Hematopoietic multipotent progenitor cell treated with erythropoietin and hydrocortisone succinate and interleukin-3 and kit ligand, for 17 days (in vitro differentiated cells): Measurements from ENCODE around the gene CDH22.

Experiments
- DNase-seq: peaks from one replicate; pipeline ENCODE4 v3.0.0-alpha.2; 2015; ENCODE audit warnings: low spot score

CDH22 gene

GRCh38 chr20:46192376-46192944 is 115.8 kb downstream of the CDH22 start:
- no peak for DNase-seq

- DNase-seq = no peak
These were observed 116.7 kb downstream of the CDH22 start for GRCh38 chr20:46191611-46192010.

GRCh38 chr20:46191168-46191540 is 117.1 kb downstream of the CDH22 start:
- DNase-seq = no peak

GRCh38 chr20:46190478-46191167 is 117.7 kb downstream of the CDH22 start:
- no peak for DNase-seq

GRCh38 chr20:46188866-46189541 is 119.3 kb downstream of the CDH22 start:
- DNase-seq = no peak

- DNase-seq = no peak
These were observed 122.1 kb downstream of the CDH22 start for GRCh38 chr20:46186210-46186609.

- no peak for DNase-seq
These were observed 122.9 kb downstream of the CDH22 start for GRCh38 chr20:46185353-46185752.

DNA sequence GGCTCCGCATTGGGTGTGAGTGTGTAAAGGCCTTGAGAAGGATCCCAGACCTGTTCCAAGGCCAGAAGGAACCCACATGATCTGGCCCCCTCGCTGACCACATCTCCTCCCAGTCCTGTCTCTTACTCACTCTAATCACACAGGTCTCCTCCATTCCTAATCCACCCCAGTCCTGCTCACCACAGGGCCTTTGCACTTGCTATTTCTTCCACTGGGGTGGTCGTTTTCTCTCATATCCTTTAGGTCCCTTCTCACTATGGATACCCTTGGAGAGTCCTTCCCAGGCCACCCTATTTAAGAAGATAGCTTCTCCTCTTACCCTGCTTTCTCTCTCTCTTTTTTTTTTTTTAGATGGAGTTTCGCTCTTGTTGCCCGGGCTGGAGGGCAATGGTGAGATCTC is 124.5 kb downstream of the CDH22 start:
- no peak for DNase-seq

- no peak for DNase-seq
These were observed 125.8 kb downstream of the CDH22 start for GRCh38 chr20:46182276-46183200.

GRCh38 chr20:46179862-46180261 is 128.4 kb downstream of the CDH22 start:
- DNase-seq = no peak

DNA sequence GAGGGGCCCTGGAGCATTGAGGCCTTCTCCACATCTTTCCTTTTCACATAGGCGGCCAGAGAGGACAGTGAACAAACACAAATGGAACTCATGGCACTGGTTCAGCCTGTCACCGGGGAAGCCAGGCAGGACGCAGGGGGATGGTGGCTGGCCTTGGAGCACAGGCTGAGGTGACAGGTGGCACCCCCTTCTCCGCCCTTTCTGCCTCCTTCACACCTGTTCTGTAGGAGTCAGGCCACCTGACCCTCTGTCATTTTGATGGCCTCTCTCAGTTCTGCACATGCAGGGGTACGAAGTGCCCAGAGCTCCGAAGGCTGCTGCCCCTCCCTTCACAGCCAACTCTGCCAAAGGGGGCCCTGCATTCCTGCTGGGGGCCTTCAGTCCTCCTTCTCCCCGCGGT is 129.4 kb downstream of the CDH22 start:
- no peak for DNase-seq

DNA sequence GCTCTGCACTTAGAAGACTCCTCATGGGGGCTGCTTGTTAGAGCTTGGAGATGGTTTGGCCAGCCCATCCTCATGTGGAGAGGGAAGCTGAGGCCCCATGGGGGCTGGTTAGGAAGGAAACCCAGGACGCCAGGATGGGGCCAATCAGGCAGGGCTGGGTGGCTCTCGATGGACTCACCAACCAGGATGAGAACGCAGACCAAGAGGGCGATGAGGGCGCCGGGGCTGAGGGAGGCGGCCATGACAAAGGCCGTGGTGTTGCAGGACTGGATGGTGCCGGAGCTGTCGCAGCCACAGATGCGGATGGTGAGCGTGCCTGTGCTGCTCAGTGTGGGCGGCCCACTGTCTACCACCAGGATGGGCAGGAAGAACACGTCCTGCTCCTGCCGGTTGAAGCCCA is 130.5 kb downstream of the CDH22 start:
- DNase-seq = no peak

DNA sequence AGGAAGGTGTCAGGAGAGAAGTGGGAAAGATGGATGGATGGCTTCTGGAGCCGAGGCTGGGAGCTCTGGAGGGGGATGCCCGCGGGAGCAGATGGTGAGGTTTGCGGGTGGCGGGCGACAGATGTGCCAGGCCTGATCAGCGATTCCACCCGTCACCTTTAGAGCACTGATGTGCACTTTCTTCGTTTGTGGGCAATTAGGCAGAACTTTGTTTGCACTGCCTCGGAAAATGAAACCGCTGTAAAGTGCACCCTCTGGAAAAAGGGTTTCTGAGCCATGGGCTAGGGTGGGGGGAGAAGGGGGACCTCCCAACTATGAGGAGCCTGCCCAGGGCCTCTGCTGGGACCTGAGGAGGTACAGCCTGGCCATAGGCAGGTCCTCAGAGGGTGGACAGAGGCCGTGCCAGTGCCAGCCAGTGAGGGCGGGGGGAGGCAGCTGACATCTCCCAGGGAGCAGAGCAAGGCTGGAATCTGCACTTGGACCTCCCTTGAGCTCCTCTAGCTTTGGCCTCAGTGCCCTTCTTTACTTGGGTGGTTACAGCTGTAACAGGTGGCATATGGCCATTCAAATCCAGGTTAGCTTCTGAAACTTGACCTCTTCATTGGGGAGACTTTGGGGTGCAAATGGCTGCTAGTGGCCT is 131.4 kb downstream of the CDH22 start:
- no peak for DNase-seq

- no peak for DNase-seq
These were observed 133.2 kb downstream of the CDH22 start for GRCh38 chr20:46175127-46175494.

DNA sequence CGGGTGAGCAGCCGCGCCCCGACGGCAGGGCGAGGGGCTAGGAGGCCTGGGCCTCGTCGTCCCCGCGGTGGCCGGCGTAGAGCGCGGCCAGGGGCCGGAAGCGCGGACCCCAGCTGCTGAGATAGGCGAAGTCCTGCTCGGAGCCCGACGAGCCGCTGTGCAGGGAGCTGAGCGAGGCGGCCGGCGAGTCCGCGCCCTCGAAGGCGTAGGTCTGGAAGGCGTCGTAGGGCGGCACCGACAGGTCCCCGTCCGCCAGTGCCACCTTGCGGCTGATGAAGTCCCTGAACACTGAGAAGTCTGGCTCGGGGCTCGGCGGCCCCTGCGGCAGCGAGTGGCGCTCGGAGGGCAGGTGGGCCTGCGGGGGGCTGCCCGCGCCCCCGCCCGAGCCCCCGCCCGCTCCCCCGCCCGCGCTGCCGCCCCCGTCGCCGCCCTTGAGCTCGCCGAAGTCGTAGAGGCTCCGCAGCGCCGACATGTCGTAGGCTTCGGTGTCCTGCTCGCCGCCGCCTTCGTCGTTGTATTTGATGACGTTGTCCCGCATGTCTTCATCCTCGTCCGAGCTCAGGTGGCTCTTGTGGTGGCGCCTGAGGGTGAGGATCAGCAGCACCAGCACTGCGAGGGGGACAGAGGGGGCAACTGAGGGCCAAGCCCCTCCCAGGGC is 133.7 kb downstream of the CDH22 start:
- DNase-seq = peak; percentile 49

GRCh38 chr20:46173652-46174468 is 134.4 kb downstream of the CDH22 start:
- DNase-seq = no peak

- no peak for DNase-seq
These were observed 135.2 kb downstream of the CDH22 start for GRCh38 chr20:46172961-46173536.

DNA sequence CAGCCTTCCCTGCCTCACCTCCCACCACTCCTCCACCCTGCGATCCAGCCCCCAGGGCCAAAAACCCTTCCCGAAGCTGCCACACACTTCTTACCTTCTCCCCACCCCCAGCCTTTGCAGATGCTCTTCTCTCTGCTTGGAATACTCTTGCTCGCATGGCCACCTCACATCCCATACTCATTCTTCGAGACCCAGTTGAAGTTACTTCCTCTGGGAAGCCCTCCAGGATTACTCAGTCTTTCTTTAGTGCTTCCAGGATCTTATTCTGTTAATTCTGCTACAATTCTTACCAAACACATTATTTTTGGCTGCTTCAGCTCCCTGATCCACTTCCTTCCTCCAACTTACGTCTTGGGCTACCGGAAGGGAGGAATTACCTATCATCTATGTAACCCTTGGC is 135.8 kb downstream of the CDH22 start:
- DNase-seq = no peak

GRCh38 chr20:46171909-46172308 is 136.4 kb downstream of the CDH22 start:
- DNase-seq = no peak

GRCh38 chr20:46171476-46171875 is 136.8 kb downstream of the CDH22 start:
- DNase-seq = no peak
